SK-N-SH (cell line): ENCODE results near the gene PLEKHA4. TPM values are rescaled to one million over a fixed set of nuclear protein-coding genes. Genes with fewer than 3 reads are reported as not detected.

Source experiments
- CHD2 ChIP-seq: fragments of 150-350 bp; IDR thresholded peaks from 2 replicates; pipeline ENCODE4 v1.6.1; 2018; ENCODE audit warnings: low read length; ENCODE audit not compliant: partially characterized antibody
- EZH2phosphoT487 ChIP-seq: fragments of 200-600 bp; sonication (generic); IDR thresholded peaks from 2 replicates; pipeline ENCODE4 v1.6.1; 2017; ENCODE audit warnings: low read depth, mixed run types, mild to moderate bottlenecking, antibody characterized with exemption, moderate library complexity, borderline replicate concordance
- FOSL2 ChIP-seq: IDR thresholded peaks from 2 replicates; pipeline ENCODE4 v1.4.0; 2012; ENCODE audit warnings: low read depth, mild to moderate bottlenecking, moderate library complexity, borderline replicate concordance
- FOXJ3 ChIP-seq: sonication (generic); formaldehyde crosslinking; IDR thresholded peaks from 2 replicates; pipeline ENCODE4 v1.5.1; 2020; ENCODE audit warnings: mild to moderate bottlenecking, missing genetic modification reagents
- FOXM1 ChIP-seq: IDR thresholded peaks from 2 replicates; pipeline ENCODE4 v1.4.0; 2012; ENCODE audit warnings: low read depth, mild to moderate bottlenecking
- GABPA ChIP-seq: IDR thresholded peaks from 2 replicates; pipeline ENCODE4 v1.4.0; 2012; ENCODE audit warnings: low read depth, mild to moderate bottlenecking
- GATA2 ChIP-seq: sonication (generic); formaldehyde crosslinking; IDR thresholded peaks from 2 replicates; pipeline ENCODE4 v1.5.0; 2020; ENCODE audit warnings: mild to moderate bottlenecking, missing genetic modification reagents
- NFIC ChIP-seq: IDR thresholded peaks from 2 replicates; pipeline ENCODE4 v1.4.0; 2012; ENCODE audit warnings: borderline replicate concordance
- POLR2AphosphoS5 ChIP-seq: IDR thresholded peaks from 2 replicates; pipeline ENCODE4 v1.6.1; 2012; ENCODE audit warnings: low read depth, low read length
- RCOR1 ChIP-seq: fragments of 150-350 bp; IDR thresholded peaks from 2 replicates; pipeline ENCODE4 v1.6.1; 2017; ENCODE audit warnings: antibody characterized with exemption, low read length
- RFX5 ChIP-seq: IDR thresholded peaks from 2 replicates; pipeline ENCODE4 v1.6.1; 2012; ENCODE audit warnings: mild to moderate bottlenecking, improper control_type of control experiment, low read length
- RXRA ChIP-seq: IDR thresholded peaks from 2 replicates; pipeline ENCODE4 v1.4.0; 2012; ENCODE audit warnings: low read depth, mild to moderate bottlenecking, borderline replicate concordance
- SIN3A ChIP-seq: IDR thresholded peaks from 2 replicates; pipeline ENCODE4 v1.6.1; 2012; ENCODE audit warnings: low read depth, mild to moderate bottlenecking, low read length, moderate library complexity, borderline replicate concordance
- SMC3 ChIP-seq: IDR thresholded peaks from 2 replicates; pipeline ENCODE4 v1.6.1; 2012; ENCODE audit warnings: low read depth, low read length, improper control_type of control experiment
- TAF1 ChIP-seq: IDR thresholded peaks from 2 replicates; pipeline ENCODE4 v1.6.1; 2012; ENCODE audit warnings: low read depth, mild to moderate bottlenecking, low read length, moderate library complexity, borderline replicate concordance
- YY1 ChIP-seq: IDR thresholded peaks from 2 replicates; pipeline ENCODE4 v1.4.0; 2012; ENCODE audit warnings: low read depth, mild to moderate bottlenecking
- polyA plus RNA-seq, 3 experiments: library from polyadenylated mRNA; depleted of rRNA; stranded (reverse); fragments of >200 nt; gene quantifications; 2 replicates each; pipeline ENCODE4 v1.2.3, GENCODE V29; 2012
- TF ChIP-seq, protein P1 (sequence below): IDR thresholded peaks from 2 replicates; pipeline ENCODE4; 2012
- TF ChIP-seq, protein P2 (sequence below): IDR thresholded peaks from 2 replicates; pipeline ENCODE4 v1.4.0; 2012; ENCODE audit warnings: low read depth, borderline replicate concordance
- TF ChIP-seq, protein P3 (sequence below): IDR thresholded peaks from 2 replicates; pipeline ENCODE4 v1.4.0; 2012; ENCODE audit warnings: low read depth, borderline replicate concordance

PLEKHA4 gene
- polyA plus RNA-seq, 1 of the 3 experiments (the other 2 are of a cell fraction): 5.6 TPM

DNA sequence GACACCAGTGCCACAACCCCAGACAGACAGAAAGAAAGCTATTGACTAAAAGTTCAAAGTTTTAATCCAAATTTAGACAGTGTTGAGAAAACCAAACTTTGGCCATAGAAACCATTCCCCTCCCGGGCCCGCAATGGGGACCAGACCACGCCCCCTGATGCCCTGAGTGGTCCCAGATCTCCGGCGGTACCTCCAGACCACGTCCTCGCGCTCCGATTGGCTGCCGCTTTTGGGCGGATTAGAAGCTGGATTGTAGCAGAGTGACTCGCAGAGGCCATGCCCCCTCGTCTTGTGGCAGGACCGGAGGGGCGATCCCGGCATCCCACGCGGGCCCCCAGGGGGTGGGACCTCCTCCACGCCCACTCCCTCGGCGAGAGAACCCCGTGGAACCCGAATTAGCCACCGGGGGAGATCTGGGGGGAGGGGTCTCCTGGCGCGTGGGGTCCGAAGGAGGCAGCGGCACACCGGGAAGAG, 31.3 kb downstream of the PLEKHA4 start (continued):
- no peak for TF ChIP-seq FOXM1
- TF ChIP-seq RXRA: no peak
- TF ChIP-seq FOXJ3 (CRISPR knock-in tag): no peak
- TF ChIP-seq POLR2AphosphoS5: peak; percentile 67; the same call in 1 of the 2 replicates
- TF ChIP-seq, protein P1, sequence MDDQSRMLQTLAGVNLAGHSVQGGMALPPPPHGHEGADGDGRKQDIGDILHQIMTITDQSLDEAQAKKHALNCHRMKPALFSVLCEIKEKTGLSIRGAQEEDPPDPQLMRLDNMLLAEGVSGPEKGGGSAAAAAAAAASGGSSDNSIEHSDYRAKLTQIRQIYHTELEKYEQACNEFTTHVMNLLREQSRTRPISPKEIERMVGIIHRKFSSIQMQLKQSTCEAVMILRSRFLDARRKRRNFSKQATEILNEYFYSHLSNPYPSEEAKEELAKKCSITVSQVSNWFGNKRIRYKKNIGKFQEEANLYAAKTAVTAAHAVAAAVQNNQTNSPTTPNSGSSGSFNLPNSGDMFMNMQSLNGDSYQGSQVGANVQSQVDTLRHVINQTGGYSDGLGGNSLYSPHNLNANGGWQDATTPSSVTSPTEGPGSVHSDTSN: no peak; the same call in 1 of the 2 replicates
- TF ChIP-seq, protein P2, sequence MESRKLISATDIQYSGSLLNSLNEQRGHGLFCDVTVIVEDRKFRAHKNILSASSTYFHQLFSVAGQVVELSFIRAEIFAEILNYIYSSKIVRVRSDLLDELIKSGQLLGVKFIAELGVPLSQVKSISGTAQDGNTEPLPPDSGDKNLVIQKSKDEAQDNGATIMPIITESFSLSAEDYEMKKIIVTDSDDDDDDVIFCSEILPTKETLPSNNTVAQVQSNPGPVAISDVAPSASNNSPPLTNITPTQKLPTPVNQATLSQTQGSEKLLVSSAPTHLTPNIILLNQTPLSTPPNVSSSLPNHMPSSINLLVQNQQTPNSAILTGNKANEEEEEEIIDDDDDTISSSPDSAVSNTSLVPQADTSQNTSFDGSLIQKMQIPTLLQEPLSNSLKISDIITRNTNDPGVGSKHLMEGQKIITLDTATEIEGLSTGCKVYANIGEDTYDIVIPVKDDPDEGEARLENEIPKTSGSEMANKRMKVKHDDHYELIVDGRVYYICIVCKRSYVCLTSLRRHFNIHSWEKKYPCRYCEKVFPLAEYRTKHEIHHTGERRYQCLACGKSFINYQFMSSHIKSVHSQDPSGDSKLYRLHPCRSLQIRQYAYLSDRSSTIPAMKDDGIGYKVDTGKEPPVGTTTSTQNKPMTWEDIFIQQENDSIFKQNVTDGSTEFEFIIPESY: no peak
- TF ChIP-seq RFX5: 0 out of 2 replicates have a peak, but pooled peaks have one; percentile 68
- no peak for TF ChIP-seq NFIC
- no peak for TF ChIP-seq FOSL2
- no peak for TF ChIP-seq RCOR1
- no peak for TF ChIP-seq YY1
- no peak for TF ChIP-seq CHD2
- TF ChIP-seq, protein P3, sequence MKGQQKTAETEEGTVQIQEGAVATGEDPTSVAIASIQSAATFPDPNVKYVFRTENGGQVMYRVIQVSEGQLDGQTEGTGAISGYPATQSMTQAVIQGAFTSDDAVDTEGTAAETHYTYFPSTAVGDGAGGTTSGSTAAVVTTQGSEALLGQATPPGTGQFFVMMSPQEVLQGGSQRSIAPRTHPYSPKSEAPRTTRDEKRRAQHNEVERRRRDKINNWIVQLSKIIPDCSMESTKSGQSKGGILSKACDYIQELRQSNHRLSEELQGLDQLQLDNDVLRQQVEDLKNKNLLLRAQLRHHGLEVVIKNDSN: no peak
- TF ChIP-seq GABPA: no peak
- TF ChIP-seq GATA2 (CRISPR knock-in tag): no peak
- no peak for TF ChIP-seq SMC3
- TF ChIP-seq TAF1: no peak
- no peak for TF ChIP-seq SIN3A
- no peak for TF ChIP-seq EZH2phosphoT487
